Neural progenitor cell (in vitro differentiated cells): ENCODE results near the gene ARIH2. TPM values are rescaled to one million over a fixed set of nuclear protein-coding genes. Genes with fewer than 3 reads are reported as not detected.

Source experiments
- DNase-seq: peaks from one replicate; pipeline ENCODE4 v3.0.0-alpha.2; 2016; ENCODE audit warnings: low spot score
- H2AFZ ChIP-seq: fragments of 200-600 bp; sonication (generic); replicated peaks from 2 replicates; pipeline ENCODE4 v1.6.1; 2016; ENCODE audit warnings: antibody characterized with exemption
- H3F3A ChIP-seq: fragments of 200-600 bp; sonication (generic); 2 replicates; pipeline ENCODE4 v1.6.1; 2016; ENCODE audit warnings: antibody characterized with exemption, low read depth
- H3K27ac ChIP-seq: fragments of 200-600 bp; sonication (generic); 2 replicates; pipeline ENCODE4 v1.5.1; 2016; ENCODE audit warnings: mild to moderate bottlenecking
- H3K27me3 ChIP-seq: fragments of 200-600 bp; sonication (generic); 2 replicates; pipeline ENCODE4 v1.6.1; 2016; ENCODE audit warnings: mild to moderate bottlenecking, moderate library complexity
- H3K36me3 ChIP-seq: fragments of 200-600 bp; sonication (generic); 2 replicates; pipeline ENCODE4 v1.5.1; 2016
- H3K4me1 ChIP-seq: fragments of 200-600 bp; sonication (generic); 2 replicates; pipeline ENCODE4 v1.6.1; 2016; ENCODE audit warnings: mixed run types
- H3K4me2 ChIP-seq: fragments of 200-600 bp; sonication (generic); 2 replicates; pipeline ENCODE4 v1.6.1; 2016
- H3K4me3 ChIP-seq: fragments of 200-600 bp; sonication (generic); 2 replicates; pipeline ENCODE4 v1.5.1; 2016
- H3K79me2 ChIP-seq: fragments of 200-600 bp; sonication (generic); 2 replicates; pipeline ENCODE4 v1.6.1; 2016; ENCODE audit warnings: low read depth
- H3K9ac ChIP-seq: fragments of 200-600 bp; sonication (generic); 2 replicates; pipeline ENCODE4 v1.6.1; 2016
- H3K9me3 ChIP-seq: fragments of 200-600 bp; sonication (generic); 2 replicates; pipeline ENCODE4 v1.5.1; 2016; ENCODE audit warnings: low read depth
- H4K20me1 ChIP-seq: fragments of 200-600 bp; sonication (generic); 2 replicates; pipeline ENCODE4 v1.6.1; 2016; ENCODE audit warnings: low read depth
- H3K27ac Mint-ChIP-seq: 3 replicates; pipeline ENCODE4 v1.8.0; 2021; ENCODE audit warnings: mixed read lengths
- H3K27me3 Mint-ChIP-seq: 2 replicates; pipeline ENCODE4 v1.8.0; 2022; ENCODE audit warnings: low read depth, mild to moderate bottlenecking, inconsistent platforms, moderate library complexity, mixed read lengths; ENCODE audit not compliant: insufficient read depth
- H3K36me3 Mint-ChIP-seq: 3 replicates; pipeline ENCODE4 v1.8.0; 2021; ENCODE audit warnings: mixed read lengths
- H3K4me1 Mint-ChIP-seq: 3 replicates; pipeline ENCODE4 v1.8.0; 2021; ENCODE audit warnings: mixed read lengths
- H3K4me3 Mint-ChIP-seq: 3 replicates; pipeline ENCODE4 v1.8.0; 2021; ENCODE audit warnings: mild to moderate bottlenecking, moderate library complexity, mixed read lengths
- H3K9me3 Mint-ChIP-seq: 3 replicates; pipeline ENCODE4 v1.8.0; 2020; ENCODE audit warnings: mixed read lengths
- EZH2 ChIP-seq: fragments of 200-600 bp; sonication (generic); IDR thresholded peaks from 2 replicates; pipeline ENCODE4 v1.6.1; 2017; ENCODE audit warnings: antibody characterized with exemption, mild to moderate bottlenecking, moderate library complexity
- EZH2phosphoT487 ChIP-seq: fragments of 200-600 bp; sonication (generic); IDR thresholded peaks from 2 replicates; pipeline ENCODE4 v1.6.1; 2017; ENCODE audit warnings: antibody characterized with exemption
- total RNA-seq: library from RNA; depleted of rRNA; stranded (reverse); fragments of >200 nt; gene quantifications from 2 replicates; pipeline ENCODE4 v1.2.3, GENCODE V29; 2015; ENCODE audit warnings: low replicate concordance
- TF ChIP-seq, protein P1 (sequence below): fragments of 200-600 bp; sonication (generic); IDR thresholded peaks from 2 replicates; pipeline ENCODE4 v1.5.1; 2017; ENCODE audit warnings: antibody characterized with exemption, mild to moderate bottlenecking

Gene ARIH2
- total RNA-seq, 1 donor from 2014 or later, result 101 TPM

- TF ChIP-seq EZH2phosphoT487 (no peak), EZH2 (no peak)
- TF ChIP-seq, protein P1, sequence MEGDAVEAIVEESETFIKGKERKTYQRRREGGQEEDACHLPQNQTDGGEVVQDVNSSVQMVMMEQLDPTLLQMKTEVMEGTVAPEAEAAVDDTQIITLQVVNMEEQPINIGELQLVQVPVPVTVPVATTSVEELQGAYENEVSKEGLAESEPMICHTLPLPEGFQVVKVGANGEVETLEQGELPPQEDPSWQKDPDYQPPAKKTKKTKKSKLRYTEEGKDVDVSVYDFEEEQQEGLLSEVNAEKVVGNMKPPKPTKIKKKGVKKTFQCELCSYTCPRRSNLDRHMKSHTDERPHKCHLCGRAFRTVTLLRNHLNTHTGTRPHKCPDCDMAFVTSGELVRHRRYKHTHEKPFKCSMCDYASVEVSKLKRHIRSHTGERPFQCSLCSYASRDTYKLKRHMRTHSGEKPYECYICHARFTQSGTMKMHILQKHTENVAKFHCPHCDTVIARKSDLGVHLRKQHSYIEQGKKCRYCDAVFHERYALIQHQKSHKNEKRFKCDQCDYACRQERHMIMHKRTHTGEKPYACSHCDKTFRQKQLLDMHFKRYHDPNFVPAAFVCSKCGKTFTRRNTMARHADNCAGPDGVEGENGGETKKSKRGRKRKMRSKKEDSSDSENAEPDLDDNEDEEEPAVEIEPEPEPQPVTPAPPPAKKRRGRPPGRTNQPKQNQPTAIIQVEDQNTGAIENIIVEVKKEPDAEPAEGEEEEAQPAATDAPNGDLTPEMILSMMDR, result no peak
- H3K27ac Mint-ChIP-seq, result peak overlapping the region; percentile 26
- Histone ChIP-seq H3K27me3 (no peaks in the 10 kb centered on the region), H3K27ac (no peak overlapping the region), H3K36me3 (no peaks in the 10 kb centered on the region), H3K79me2 (no peaks in the 10 kb centered on the region), H3K4me3 (no peak overlapping the region), H4K20me1 (peaks cover 3% of the 10 kb centered on the region), H2AFZ (no peak overlapping the region), H3K4me2 (no peak overlapping the region), H3K4me1 (no peaks in the 10 kb centered on the region), H3F3A (peaks cover 2% of the 10 kb centered on the region), H3K9ac (no peak overlapping the region), H3K9me3 (no peaks in the 10 kb centered on the region)
- DNase-seq, result no peak
- H3K4me3 Mint-ChIP-seq, result no peak overlapping the region
- peaks cover 9% of the 10 kb centered on the region for H3K27me3 Mint-ChIP-seq
- H3K36me3 Mint-ChIP-seq, result peaks cover 18% of the 10 kb centered on the region
- H3K9me3 Mint-ChIP-seq, result no peaks in the 10 kb centered on the region
- H3K4me1 Mint-ChIP-seq, result no peaks in the 10 kb centered on the region
These were observed 64.0 kb downstream of the ARIH2 start for GRCh38 chr3:48982686-48983085.

- TF ChIP-seq, protein P1, result no peak
- no peak for TF ChIP-seq EZH2phosphoT487
- TF ChIP-seq EZH2, result no peak
- no peaks in the 10 kb centered on the region for H3K9me3 Mint-ChIP-seq
- Histone ChIP-seq H2AFZ (no peak overlapping the region), H3K27ac (no peak overlapping the region), H3K36me3 (no peaks in the 10 kb centered on the region), H3K9ac (no peak overlapping the region), H4K20me1 (peaks cover 3% of the 10 kb centered on the region), H3K79me2 (peaks cover 1% of the 10 kb centered on the region), H3K4me1 (no peaks in the 10 kb centered on the region), H3K4me2 (no peak overlapping the region), H3K4me3 (no peak overlapping the region), H3K27me3 (no peaks in the 10 kb centered on the region), H3F3A (peaks cover 6% of the 10 kb centered on the region), H3K9me3 (no peaks in the 10 kb centered on the region)
- peaks cover 9% of the 10 kb centered on the region for H3K27me3 Mint-ChIP-seq
- peaks cover 18% of the 10 kb centered on the region for H3K36me3 Mint-ChIP-seq
- H3K27ac Mint-ChIP-seq, result no peak overlapping the region
- DNase-seq, result no peak
- H3K4me3 Mint-ChIP-seq, result no peak overlapping the region
- H3K4me1 Mint-ChIP-seq, result peaks cover 3% of the 10 kb centered on the region
These were observed 64.5 kb downstream of the ARIH2 start for GRCh38 chr3:48983096-48983495.

DNA sequence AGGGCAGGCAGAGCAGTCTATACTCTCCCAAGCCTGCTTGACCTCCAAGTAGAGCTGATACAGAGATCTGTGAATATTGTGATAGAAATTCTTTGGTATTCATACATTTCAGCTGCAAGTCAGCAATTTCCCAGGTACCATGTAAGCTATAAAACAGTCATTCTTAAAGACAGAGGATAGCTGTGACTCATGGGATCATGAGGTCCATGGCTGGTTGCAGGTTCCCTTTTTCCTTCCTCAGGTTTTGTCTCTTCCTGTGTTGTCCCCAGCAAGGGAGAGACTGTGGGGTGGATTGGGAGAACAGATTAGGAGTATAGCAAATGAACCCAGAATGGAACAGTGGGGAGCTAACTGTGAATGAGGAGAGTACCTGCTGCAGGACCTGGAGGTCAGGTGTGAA, 66.0 kb downstream of the ARIH2 start:
- no peak overlapping the region for H2AFZ ChIP-seq
- Mint-ChIP-seq H3K4me1 (peaks cover 12% of the 10 kb centered on the region), H3K27me3 (peaks cover 11% of the 10 kb centered on the region), H3K36me3 (peaks cover 13% of the 10 kb centered on the region), H3K4me3 (peak overlapping the region; percentile 56), H3K9me3 (no peaks in the 10 kb centered on the region), H3K27ac (peak overlapping the region; percentile 33)
- H4K20me1 ChIP-seq, result peaks cover 3% of the 10 kb centered on the region
- peaks cover 15% of the 10 kb centered on the region for H3K79me2 ChIP-seq
- TF ChIP-seq EZH2 (no peak), EZH2phosphoT487 (no peak)
- TF ChIP-seq, protein P1, result no peak
- H3K4me3 ChIP-seq, result no peak overlapping the region
- no peak overlapping the region for H3K4me2 ChIP-seq
- H3K4me1 ChIP-seq, result peaks cover 5% of the 10 kb centered on the region
- H3K27me3 ChIP-seq, result no peaks in the 10 kb centered on the region
- DNase-seq, result no peak
- H3K9ac ChIP-seq, result no peak overlapping the region
- H3K27ac ChIP-seq, result no peak overlapping the region
- H3F3A ChIP-seq, result peaks cover 15% of the 10 kb centered on the region
- no peaks in the 10 kb centered on the region for H3K36me3 ChIP-seq
- H3K9me3 ChIP-seq, result no peaks in the 10 kb centered on the region
